HCT116 (cell line): Measurements from ENCODE around the gene GPX4. TPM values are rescaled to one million over a fixed set of nuclear protein-coding genes. Genes with fewer than 3 reads are reported as not detected.
A peak's percentile ranks its signal among the peaks of the same experiment; 100 is the strongest.

Experiments
- ATAC-seq: fragments of 200-7000 bp; cut with Tn5 transposase; 2 replicates; pipeline ENCODE4 v1.9.1; 2020; ENCODE audit warnings: mild to moderate bottlenecking, moderate library complexity
- BruUV-seq: library from RNA; stranded (reverse); fragments of 400-500 nt; replicated peaks from 2 replicates; lab custom pipeline; 2021; lab: Mats Ljungman, UMichigan
- CTCF ChIA-PET: fragments of 300-600 bp; sonication (Branson Sonifier 250); formaldehyde crosslinking; loops from one replicate; lab custom pipeline; 2021; ENCODE audit warnings: antibody characterized with exemption; lab: Charles Lee
- POLR2A ChIA-PET: fragments of 300-600, 350-600 bp; sonication (Branson Sonifier 250); formaldehyde crosslinking; loops from one replicate; lab custom pipeline; 2021; ENCODE audit warnings: antibody characterized with exemption; lab: Charles Lee
- RAD21 ChIA-PET, 2 experiments: fragments of 300-600 bp; sonication (Branson Sonifier 250); formaldehyde crosslinking; loops; one replicate each; lab custom pipeline; 2023; ENCODE audit warnings: low total read pairs in 2 of 2; ENCODE audit not compliant: uncharacterized antibody in 2 of 2, unreplicated experiment in 2 of 2, low non-redundant PET in 1 of 2; lab: Charles Lee
- DNase-seq: peaks from one replicate; pipeline ENCODE4 v3.0.0-alpha.2; 2010; ENCODE audit warnings: low read depth, low spot score
- H2AFZ ChIP-seq: fragments of 200-600 bp; shearing (Covaris generic), sonication (generic); 2 replicates; pipeline ENCODE4 v1.6.1; 2017; ENCODE audit warnings: low read depth, mixed run types, mixed read lengths, antibody characterized with exemption, low read length; ENCODE audit not compliant: poor library complexity, severe bottlenecking
- H3K27ac ChIP-seq: 2 replicates; pipeline ENCODE4 v1.5.1; 2012; ENCODE audit warnings: low read depth, low read length
- H3K27me3 ChIP-seq: fragments of 200-600 bp; sonication (generic); 2 replicates; pipeline ENCODE4 v1.6.1; 2016; ENCODE audit warnings: mixed run types, low read length, mixed read lengths; ENCODE audit not compliant: insufficient read depth
- H3K36me3 ChIP-seq, 2 experiments: fragments of 200-500 bp in 1 of 2; fragments of 200-600 bp in 1 of 2; sonication (Bioruptor generic) in 1 of 2; sonication (generic) in 1 of 2; 2 replicates each; pipeline versions ENCODE4 v1.5.1 to v1.6.1; 2014 to 2016; ENCODE audit warnings: low read length in 2 of 2, inconsistent platforms in 1 of 2, mixed read lengths in 1 of 2, mixed run types in 1 of 2; ENCODE audit not compliant: insufficient read depth in 2 of 2, control insufficient read depth in 1 of 2
- H3K4me1 ChIP-seq, 2 experiments: fragments of 200-600 bp in 1 of 2; sonication (generic) in 1 of 2; 2 replicates each; pipeline versions ENCODE4 v1.5.1 to v1.6.1; 2012 to 2017; ENCODE audit warnings: low read length in 2 of 2, inconsistent platforms in 1 of 2, mild to moderate bottlenecking in 1 of 2, mixed read lengths in 1 of 2, mixed run types in 1 of 2, moderate library complexity in 1 of 2; ENCODE audit not compliant: insufficient read depth in 2 of 2, control insufficient read depth in 1 of 2
- H3K4me2 ChIP-seq: fragments of 200-600 bp; sonication (generic); 2 replicates; pipeline ENCODE4 v1.6.1; 2017; ENCODE audit warnings: mixed run types, low read length, mixed read lengths
- H3K4me3 ChIP-seq, 2 experiments: fragments of 200-600 bp in 1 of 2; sonication (generic) in 1 of 2; replicated peaks in 1 of 2; 2 replicates each; pipeline ENCODE4 v1.5.1; 2011 to 2016; ENCODE audit warnings: low read length in 2 of 2, control low read depth in 1 of 2, low read depth in 1 of 2, mild to moderate bottlenecking in 1 of 2, mixed read lengths in 1 of 2, mixed run types in 1 of 2
- H3K79me2 ChIP-seq: fragments of 200-600 bp; sonication (generic); 2 replicates; pipeline ENCODE4 v1.6.1; 2017; ENCODE audit warnings: mild to moderate bottlenecking, mixed run types, low read length, moderate library complexity, mixed read lengths; ENCODE audit not compliant: insufficient read depth
- H3K9ac ChIP-seq: fragments of 200-600 bp; sonication (generic); 2 replicates; pipeline ENCODE4 v1.6.1; 2016; ENCODE audit warnings: low read length, mixed read lengths
- H3K9me2 ChIP-seq: fragments of 200-600 bp; sonication (generic), shearing (Covaris generic); 2 replicates; pipeline ENCODE4 v1.6.1; 2017; ENCODE audit warnings: mixed run types, mild to moderate bottlenecking, moderate library complexity; ENCODE audit not compliant: insufficient read depth
- H3K9me3 ChIP-seq, 2 experiments: fragments of 200-500 bp in 1 of 2; fragments of 200-600 bp in 1 of 2; sonication (Bioruptor generic) in 1 of 2; sonication (generic) in 1 of 2; 2 replicates each; pipeline ENCODE4 v1.6.1; 2014 to 2017; ENCODE audit warnings: low read length in 2 of 2, mixed read lengths in 2 of 2, inconsistent platforms in 1 of 2, low read depth in 1 of 2, mild to moderate bottlenecking in 1 of 2, mixed run types in 1 of 2, moderate library complexity in 1 of 2; ENCODE audit not compliant: control insufficient read depth in 1 of 2, insufficient read depth in 1 of 2
- H4K20me1 ChIP-seq: fragments of 200-600 bp; sonication (generic), shearing (Covaris generic); 2 replicates; pipeline ENCODE4 v1.6.1; 2017; ENCODE audit warnings: mixed run types, mild to moderate bottlenecking, moderate library complexity; ENCODE audit not compliant: insufficient read depth
- ATF3 ChIP-seq: IDR thresholded peaks from 2 replicates; pipeline ENCODE4 v1.6.1; 2012
- CBX3 ChIP-seq: IDR thresholded peaks from 2 replicates; pipeline ENCODE4 v1.6.1; 2012; ENCODE audit warnings: low read depth
- CEBPB ChIP-seq: IDR thresholded peaks from 2 replicates; pipeline ENCODE4 v1.6.1; 2012; ENCODE audit warnings: low read depth
- EZH2 ChIP-seq: fragments of 200-600 bp; sonication (generic); IDR thresholded peaks from 2 replicates; pipeline ENCODE4 v1.6.1; 2017; ENCODE audit warnings: antibody characterized with exemption, mixed run types
- EZH2phosphoT487 ChIP-seq: fragments of 200-600 bp; IDR thresholded peaks from 2 replicates; pipeline ENCODE4 v1.6.1; 2018; ENCODE audit warnings: antibody characterized with exemption, borderline replicate concordance
- FOSL1 ChIP-seq: IDR thresholded peaks from 2 replicates; pipeline ENCODE4 v1.6.1; 2012; ENCODE audit warnings: low read depth
- MAX ChIP-seq: IDR thresholded peaks from 2 replicates; pipeline ENCODE4 v1.6.1; 2012
- POLR2AphosphoS5 ChIP-seq: IDR thresholded peaks from 2 replicates; pipeline ENCODE4 v1.6.1; 2011; ENCODE audit warnings: mild to moderate bottlenecking, low read depth, low read length, moderate library complexity
- REST ChIP-seq: IDR thresholded peaks from 2 replicates; pipeline ENCODE4 v1.6.1; 2012; ENCODE audit warnings: low read depth
- SP1 ChIP-seq: IDR thresholded peaks from 2 replicates; pipeline ENCODE4 v1.6.1; 2012; ENCODE audit warnings: low read depth
- YY1 ChIP-seq: IDR thresholded peaks from 2 replicates; pipeline ENCODE4 v1.6.1; 2011; ENCODE audit warnings: low read length, low read depth, moderate library complexity, mild to moderate bottlenecking; ENCODE audit not compliant: insufficient replicate concordance; ENCODE audit errors: extremely low read depth
- ZNF274 ChIP-seq: fragments of 200-500 bp; sonication (Bioruptor generic); IDR thresholded peaks from 2 replicates; pipeline ENCODE4 v1.6.1; 2014; ENCODE audit warnings: mild to moderate bottlenecking, low read depth, low read length, inconsistent platforms
- intact Hi-C: fragments of 100-400 bp; cut with micrococcal nuclease; formaldehyde crosslinking; loops from 2 replicates; pipeline ENCODE4 v1.10.0; 2022
- total RNA-seq: library from RNA; stranded (reverse); gene quantifications from one replicate; pipeline ENCODE4 v1.2.1, GENCODE V29; 2021; ENCODE audit not compliant: unreplicated experiment

GPX4 gene
- total RNA-seq, 1 experiment from 2014 or later, result 481 TPM

GRCh38 chr19:1068009-1069001 lies 35.5 kb upstream of the GPX4 start:
- peak overlapping the region; percentile 94 for H3K4me2 ChIP-seq
- no peak for ATAC-seq
- H3K27ac ChIP-seq, result peak overlapping the region; percentile 100; the same call in 1 of the 2 replicates
- peak overlapping the region; percentile 64 to 78 for H3K4me3 ChIP-seq
- RAD21 ChIA-PET, result no interaction called here
- BruUV-seq, result no TSS peak
- no peaks in the 10 kb centered on the region for H3K9me2 ChIP-seq
- CTCF ChIA-PET, result no interaction called here
- DNase-seq, result no peak
- no peak overlapping the region for H2AFZ ChIP-seq
- intact Hi-C loops, result no loop called here
- H3K4me1 ChIP-seq, result peaks cover 32 to 61% of the 10 kb centered on the region in 2 experiments
- peaks cover 26% of the 10 kb centered on the region; the same call in 1 of the 2 replicates for H3K79me2 ChIP-seq
- H3K9ac ChIP-seq, result peak overlapping the region; percentile 92
- POLR2A ChIA-PET, result interaction anchor here (2.0 to 2.3 kb wide), 2 partner anchors 14 to 47 kb away, joined by 6 to 7 read pairs; partner anchors contain the start of gene RNU6-2
- TF ChIP-seq POLR2AphosphoS5 (no peak), EZH2phosphoT487 (no peak), MAX (no peak), REST (no peak), FOSL1 (no peak), EZH2 (no peak), SP1 (no peak), CEBPB (no peak), ZNF274 (no peak), ATF3 (no peak), CBX3 (no peak), YY1 (no peak)
- H3K36me3 ChIP-seq, result 0 out of 4 replicates have a peak, but pooled peaks cover 0 to 3% of the 10 kb centered on the region in 2 experiments
- no peaks in the 10 kb centered on the region for H3K9me3 ChIP-seq
- H3K27me3 ChIP-seq, result no peaks in the 10 kb centered on the region
- H4K20me1 ChIP-seq, result no peaks in the 10 kb centered on the region
